Fibroblast of mammary gland (primary cell): ENCODE data around the gene LIPM.

Experiments used
- DNase-seq: peaks from one replicate; pipeline ENCODE4 v3.0.0-alpha.2; 2010; ENCODE audit warnings: low read depth
- H3K4me3 ChIP-seq: 2 replicates; pipeline ENCODE4 v1.5.1; 2011; ENCODE audit warnings: low read depth, mild to moderate bottlenecking, low read length, moderate library complexity; ENCODE audit not compliant: control insufficient read depth
- CTCF ChIP-seq: conservative IDR thresholded peaks from 2 replicates; pipeline ENCODE4 v1.5.1; 2011; ENCODE audit warnings: low read depth, low read length, inconsistent platforms; ENCODE audit not compliant: control insufficient read depth, insufficient read depth

LIPM gene

DNA sequence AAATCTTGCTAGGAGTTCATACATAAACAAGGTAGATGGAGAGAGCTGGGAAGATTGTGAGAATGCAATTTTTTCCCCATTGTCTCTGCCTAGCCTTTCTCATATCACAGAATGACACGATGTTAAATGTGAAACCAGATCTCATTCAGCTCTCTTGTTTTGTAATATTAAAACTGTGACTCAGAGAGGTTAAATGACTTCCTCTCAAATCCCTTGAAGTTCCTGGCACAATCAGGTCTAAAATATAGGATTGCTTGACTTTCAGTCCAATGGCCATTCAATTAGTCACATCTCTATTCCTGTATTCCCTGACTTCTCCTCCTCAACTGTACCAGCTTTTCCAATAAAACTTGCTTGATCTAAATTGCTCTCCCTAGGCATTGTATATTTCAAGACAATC is 46.0 kb downstream of the LIPM start:
- peak; percentile 91 for DNase-seq
- no peak overlapping the region for H3K4me3 ChIP-seq

GRCh38 chr10:88849234-88849633 is 46.7 kb downstream of the LIPM start:
- TF ChIP-seq CTCF = no peak
- no peak overlapping the region for H3K4me3 ChIP-seq
- DNase-seq = peak; percentile 66

More for the DNA sequence above, 46.0 kb downstream of the LIPM start:
- no peak for TF ChIP-seq CTCF

- TF ChIP-seq CTCF = no peak
- no peak overlapping the region for H3K4me3 ChIP-seq
- no peak for DNase-seq
Measured at GRCh38 chr10:88850712-88851111, 48.2 kb downstream of the LIPM start.

GRCh38 chr10:88851706-88852105 is 49.2 kb downstream of the LIPM start, which contains the start of gene ANKRD22:
TSS of gene ANKRD22 (minus strand) at chr10:88851844. CDS start at chr10:88851607, 237 bp downstream.
- peak; percentile 65 for DNase-seq
- no peak within 1 kb of the TSS for H3K4me3 ChIP-seq
- TF ChIP-seq CTCF = no peak

GRCh38 chr10:88852327-88852726 is 49.8 kb downstream of the LIPM start:
- DNase-seq = no peak
- TF ChIP-seq CTCF = no peak
- no peak overlapping the region for H3K4me3 ChIP-seq

- no peak for DNase-seq
- no peak for TF ChIP-seq CTCF
- no peak overlapping the region for H3K4me3 ChIP-seq
Measured at GRCh38 chr10:88853155-88853881, 50.8 kb downstream of the LIPM start.
